K562 (cell line): ENCODE measurements around the gene BCKDK. TPM values are rescaled to one million over a fixed set of nuclear protein-coding genes. Genes with fewer than 3 reads are reported as not detected.

Experiments
- ATAC-seq: fragments of 200-7000 bp; cut with Tn5 transposase; 3 replicates; pipeline ENCODE4 v1.9.1; 2020; ENCODE audit warnings: moderate library complexity
- BruUV-seq: library from RNA; stranded (reverse); fragments of 400-500 nt; replicated peaks from 2 replicates; lab custom pipeline; 2021; lab: Mats Ljungman, UMichigan
- CTCF ChIA-PET: fragments of 300-600 bp; formaldehyde crosslinking; extraction: SDS; loops from one replicate; lab custom pipeline; 2021; ENCODE audit warnings: low intra/inter-chr PET ratio; lab: Yijun Ruan, JAX
- POLR2A ChIA-PET: fragments of 300-600, 350-650 bp; sonication (Branson Sonifier 250); formaldehyde crosslinking; extraction: SDS; loops from one replicate; lab custom pipeline; 2021; ENCODE audit warnings: antibody characterized with exemption, inconsistent platforms; lab: Yijun Ruan, JAX
- DNase-seq, 4 experiments: peaks; one replicate each; pipeline versions ENCODE4 v3.0.0 to v3.0.0-alpha.2; 2011 to 2018; ENCODE audit warnings: low spot score in 3 of 4, mixed read lengths in 3 of 4; ENCODE audit errors: extremely low read depth in 1 of 4
- FAIRE-seq: peaks from 2 replicates; lab custom pipeline; 2011; peaks lifted over from hg19 to GRCh38; lab: Jason Lieb, UNC
- H2AFZ ChIP-seq: 2 replicates; pipeline ENCODE4 v1.6.0; 2011; ENCODE audit warnings: low read depth, low read length, control low read depth, inconsistent platforms
- H3K27ac ChIP-seq: fragments of 200-600 bp; 3 replicates; pipeline ENCODE4 v1.8.0; 2011; ENCODE audit warnings: low read depth, mild to moderate bottlenecking, control low read depth, inconsistent platforms, low read length, moderate library complexity, mixed read lengths; ENCODE audit errors: extremely low read depth
- H3K27me3 ChIP-seq, 2 experiments: fragments of 300-600 bp in 1 of 2; 2 replicates in 1 of 2; 3 replicates in 1 of 2; pipeline versions ENCODE4 v1.6.0 to v1.8.0; 2011; ENCODE audit warnings: inconsistent platforms in 2 of 2, low read length in 2 of 2, mild to moderate bottlenecking in 1 of 2, mixed read lengths in 1 of 2, moderate library complexity in 1 of 2; ENCODE audit not compliant: control insufficient read depth in 2 of 2, insufficient read depth in 2 of 2
- H3K36me3 ChIP-seq: fragments of 300-600 bp; 3 replicates; pipeline ENCODE4 v1.8.0; 2011; ENCODE audit warnings: mild to moderate bottlenecking, low read length, inconsistent platforms; ENCODE audit not compliant: control insufficient read depth, insufficient read depth
- H3K4me1 ChIP-seq, 2 experiments: fragments of 200-600 bp in 1 of 2; replicated peaks in 1 of 2; 2 replicates in 1 of 2; 3 replicates in 1 of 2; pipeline versions ENCODE4 v1.5.1 to v1.8.0; 2011; ENCODE audit warnings: inconsistent platforms in 2 of 2, low read length in 2 of 2, mild to moderate bottlenecking in 1 of 2, mixed read lengths in 1 of 2, moderate library complexity in 1 of 2; ENCODE audit not compliant: control insufficient read depth in 2 of 2, insufficient read depth in 2 of 2
- H3K4me2 ChIP-seq: 2 replicates; pipeline ENCODE4 v1.6.1; 2011; ENCODE audit warnings: low read length, control low read depth, inconsistent platforms, mixed read lengths; ENCODE audit not compliant: insufficient read depth
- H3K4me3 ChIP-seq: fragments of 200-600 bp; sonication (generic), shearing (Covaris generic); 2 replicates; pipeline ENCODE4 v1.5.1; 2016; ENCODE audit warnings: control low read depth, inconsistent platforms
- H3K79me2 ChIP-seq: fragments of 200-600 bp; 3 replicates; pipeline ENCODE4 v1.8.0; 2011; ENCODE audit warnings: low read length, inconsistent platforms; ENCODE audit not compliant: control insufficient read depth, insufficient read depth
- H3K9ac ChIP-seq, 2 experiments: 2 replicates each; pipeline versions ENCODE4 v1.6.0 to v1.6.1; 2011; ENCODE audit warnings: low read depth in 2 of 2, low read length in 2 of 2, control low read depth in 1 of 2, inconsistent platforms in 1 of 2, mild to moderate bottlenecking in 1 of 2, mixed read lengths in 1 of 2; ENCODE audit not compliant: insufficient read depth in 1 of 2
- H3K9me1 ChIP-seq: one replicate; pipeline ENCODE4 v1.6.0; 2011; ENCODE audit warnings: inconsistent platforms, mild to moderate bottlenecking, low read length, moderate library complexity; ENCODE audit not compliant: control insufficient read depth, insufficient read depth
- H3K9me3 ChIP-seq: replicated peaks from 2 replicates; pipeline ENCODE4 v1.5.1; 2011; ENCODE audit warnings: low read depth, low read length, inconsistent platforms; ENCODE audit not compliant: control insufficient read depth, insufficient read depth
- H4K20me1 ChIP-seq: replicated peaks from 2 replicates; pipeline ENCODE4 v1.6.1; 2011; ENCODE audit warnings: low read length, inconsistent platforms, mixed read lengths; ENCODE audit not compliant: control insufficient read depth, insufficient read depth
- FIP1L1 ChIP-seq: fragments of 200-400 bp; formaldehyde crosslinking; IDR thresholded peaks from 2 replicates; pipeline ENCODE4 v1.6.1; 2018; ENCODE audit warnings: mild to moderate bottlenecking, low read depth, low read length; ENCODE audit not compliant: poor library complexity, severe bottlenecking
- NCOA4 ChIP-seq: fragments of 450-650 bp; IDR thresholded peaks from 2 replicates; pipeline ENCODE4 v1.6.1; 2018; ENCODE audit warnings: mild to moderate bottlenecking; ENCODE audit not compliant: partially characterized antibody
- SUPT5H ChIP-seq: fragments of 450-650 bp; IDR thresholded peaks from 2 replicates; pipeline ENCODE4 v1.6.1; 2016
- YBX1 ChIP-seq: fragments of 450-650 bp; IDR thresholded peaks from 2 replicates; pipeline ENCODE4 v1.7.1; 2016; ENCODE audit warnings: mild to moderate bottlenecking
- ZBTB11 ChIP-seq, 3 experiments: fragments of 200-800 bp in 1 of 3; fragments of 250-450 bp in 1 of 3; fragments of 450-650 bp in 1 of 3; sonication (Bioruptor Pico) in 1 of 3; sonication (Bioruptor generic) in 1 of 3; formaldehyde crosslinking in 1 of 3; IDR thresholded peaks; 2 replicates each; pipeline versions ENCODE4 v1.6.1 to v1.8.0; 2016 to 2022; ENCODE audit warnings: mild to moderate bottlenecking in 2 of 3, missing genetic modification characterization in 2 of 3, missing compliant biosample characterization in 1 of 3, moderate library complexity in 1 of 3
- ZNF584 ChIP-seq: fragments of 200-800 bp; sonication (Bioruptor generic); IDR thresholded peaks from 2 replicates; pipeline ENCODE4 v1.6.1; 2016; ENCODE audit warnings: low read depth, mild to moderate bottlenecking, missing genetic modification characterization, missing compliant biosample characterization
- WGBS: fragments of 100-300 bp; shearing (Covaris generic); methylation state at CpG from one replicate; pipeline ENCODE4 v1.1.6; 2016; ENCODE audit warnings: low coverage, mixed read lengths; ENCODE audit not compliant: insufficient coverage; ENCODE audit errors: missing lambda C conversion rate; 5-methylcytosine and 5-hydroxymethylcytosine counted together
- in situ Hi-C: fragments of 300-500 bp; cut with MboI; formaldehyde crosslinking; loops from 4 replicates; pipeline ENCODE4 v1.15.0; 2018; ENCODE audit warnings: inconsistent platforms, mixed read lengths
- intact Hi-C: fragments of 100-400 bp; cut with micrococcal nuclease; formaldehyde crosslinking; loops from 2 replicates; pipeline ENCODE4 v1.14.2; 2022
- polyA plus RNA-seq, 8 experiments: library from polyadenylated mRNA; depleted of rRNA in 4 of 8; stranded (reverse) in 5 of 8; unstranded in 3 of 8; fragments of >200 nt; fragmentation: Nextera tagmentation in 2 of 8; fragmentation: Illumina TruSeq in 1 of 8; extraction: Ambion mirVana in 2 of 8; extraction: Trizol in 1 of 8; gene quantifications; 2 replicates each; pipeline versions ENCODE4 v1.2.1 to v1.2.3, GENCODE V29; 2011 to 2014; ENCODE audit warnings: inconsistent platforms in 1 of 8, missing spikeins in 1 of 8
- total RNA-seq, 7 experiments: library from RNA; depleted of rRNA in 6 of 7; stranded (reverse); fragments of >200 nt in 6 of 7; fragmentation: Illumina TruSeq in 2 of 7; extraction: Trizol in 2 of 7; gene quantifications; 2 replicates each; pipeline versions ENCODE4 v1.2.1 to v1.2.3, GENCODE V29; 2011 to 2021; ENCODE audit warnings: low replicate concordance in 1 of 7

The BCKDK gene
- total and polyA plus RNA-seq, 9 of the 15 experiments (the other 6 are each of a cell fraction or from before 2014, with no cell fraction given) = 0.58 to 34.8 (median 13.1) TPM

GRCh38 chr16:31114468-31114867 lies 6.3 kb downstream of the BCKDK start (continued):
- TF ChIP-seq NCOA4 (no peak), YBX1 (no peak), SUPT5H (no peak)
- TF ChIP-seq, all 486 proteins: peak for 0

GRCh38 chr16:31117384-31118222 lies 9.4 kb downstream of the BCKDK start, which contains the start of gene KAT8:
Gene KAT8, plus strand, starts transcription at chr16:31117664. Its CDS starts 18 bp downstream, at chr16:31117682.
- BruUV-seq = no TSS peak
- ChIA-PET POLR2A (interaction anchor here (0.6 to 6.0 kb wide), 20 partner anchors 9 to 381 kb away, joined by 3 to 44 read pairs (median 4); partner anchors contain the start of genes FUS, HSD3B7, PRSS53 and PRSS8), CTCF (interaction anchor here (0.7 kb wide), 1 partner anchor 95 kb away, joined by 3 read pairs; no protein-coding TSS in a partner anchor)
- 4% methylated on average over 47 of the region's 68 CpGs for WGBS
- H3K36me3 ChIP-seq = peaks cover 58% of the 10 kb centered on the region
- FAIRE-seq = peak; percentile 90
- H3K27ac ChIP-seq = peak within 1 kb of the TSS; percentile 91
- H3K9me1 ChIP-seq = no peaks in the 10 kb centered on the region
- peak; percentile 95 for ATAC-seq
- peak within 1 kb of the TSS; percentile 90 to 94 for H3K9ac ChIP-seq
- H3K4me1 ChIP-seq = peaks cover 2 to 19% of the 10 kb centered on the region in 2 experiments; a peak in 4 of 5 replicates
- H3K4me3 ChIP-seq = peak within 1 kb of the TSS; percentile 68
- intact Hi-C loops = loop anchor here (2.0 kb wide), 1 partner anchor 25 kb away; no protein-coding TSS in a partner anchor
- DNase-seq = peak; percentile 98 to 99 (median 98)
- in situ Hi-C loops = no loop called here
- H3K4me2 ChIP-seq = peak within 1 kb of the TSS; percentile 99
- H2AFZ ChIP-seq = peak within 1 kb of the TSS; percentile 92
- peaks cover 38% of the 10 kb centered on the region for H3K79me2 ChIP-seq
- H3K27me3 ChIP-seq = no peaks in the 10 kb centered on the region
- H3K9me3 ChIP-seq = no peaks in the 10 kb centered on the region
- H4K20me1 ChIP-seq = peaks cover 5% of the 10 kb centered on the region
- no peak for TF ChIP-seq ZNF584 (CRISPR knock-in tag)
- TF ChIP-seq FIP1L1 = peak; percentile 54
- peak in 1 of 3 experiments; percentile 86; a peak in 2 of 6 replicates for TF ChIP-seq ZBTB11 (CRISPR knock-in tag; IDR thresholded peaks at IDR 0.05)
